ENCODE measurements around the gene CASP2. TPM values are rescaled to one million over a fixed set of nuclear protein-coding genes. Genes with fewer than 3 reads are reported as not detected.
A peak's percentile ranks its signal among the peaks of the same experiment; 100 is the strongest.

The CASP2 gene
- total and polyA plus RNA-seq, 10 of the 15 experiments (the other 5 are each of a cell fraction or from before 2014, with no cell fraction given) = 12.1 to 60.4 (median 26.2) TPM

DNA sequence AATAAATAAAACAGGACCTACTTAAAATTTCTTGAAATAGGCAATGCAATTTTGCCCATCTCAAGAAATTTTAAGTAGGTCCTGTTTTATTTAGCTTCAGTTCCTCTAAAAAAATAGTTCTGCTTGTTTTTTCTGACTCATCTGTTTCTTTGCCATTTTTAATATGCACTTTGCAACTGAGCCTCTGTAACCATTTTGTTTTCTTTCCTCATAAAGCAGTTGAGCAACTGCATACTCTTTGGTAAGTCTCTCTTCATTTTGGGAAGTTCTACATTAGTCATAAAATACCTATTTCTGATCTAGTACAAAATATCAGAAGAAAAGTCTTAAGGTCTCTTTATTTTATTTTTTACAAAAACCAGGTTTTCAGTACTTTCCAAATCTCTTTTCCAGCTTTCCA lies 48.3 kb upstream of the CASP2 start (continued):
- TF ChIP-seq POU2F2 (IDR thresholded peaks at IDR 0.05; ENCODE audit: borderline replicate concordance, low read depth, low read length) (no peak), USF2 (IDR thresholded peaks at IDR 0.05; ENCODE audit: borderline replicate concordance, low read depth, low read length) (no peak), SP1 (IDR thresholded peaks at IDR 0.05; ENCODE audit: low read depth, low read length) (no peak), ZZZ3 (IDR thresholded peaks at IDR 0.05; ENCODE audit: control insufficient read depth, insufficient read length, low read depth) (no peak), WRNIP1 (IDR thresholded peaks at IDR 0.05; ENCODE audit: borderline replicate concordance, low read depth, low read length) (no peak), ATF3 (IDR thresholded peaks at IDR 0.05; ENCODE audit: borderline replicate concordance, extremely low read depth, low read depth, low read length) (no peak), YY1 (IDR thresholded peaks at IDR 0.05; ENCODE audit: low read depth, low read length) (no peak), BHLHE40 (IDR thresholded peaks at IDR 0.05; ENCODE audit: borderline replicate concordance in 1 of 2, low read depth in 2 of 2, low read length in 1 of 2) (no peak)

DNA sequence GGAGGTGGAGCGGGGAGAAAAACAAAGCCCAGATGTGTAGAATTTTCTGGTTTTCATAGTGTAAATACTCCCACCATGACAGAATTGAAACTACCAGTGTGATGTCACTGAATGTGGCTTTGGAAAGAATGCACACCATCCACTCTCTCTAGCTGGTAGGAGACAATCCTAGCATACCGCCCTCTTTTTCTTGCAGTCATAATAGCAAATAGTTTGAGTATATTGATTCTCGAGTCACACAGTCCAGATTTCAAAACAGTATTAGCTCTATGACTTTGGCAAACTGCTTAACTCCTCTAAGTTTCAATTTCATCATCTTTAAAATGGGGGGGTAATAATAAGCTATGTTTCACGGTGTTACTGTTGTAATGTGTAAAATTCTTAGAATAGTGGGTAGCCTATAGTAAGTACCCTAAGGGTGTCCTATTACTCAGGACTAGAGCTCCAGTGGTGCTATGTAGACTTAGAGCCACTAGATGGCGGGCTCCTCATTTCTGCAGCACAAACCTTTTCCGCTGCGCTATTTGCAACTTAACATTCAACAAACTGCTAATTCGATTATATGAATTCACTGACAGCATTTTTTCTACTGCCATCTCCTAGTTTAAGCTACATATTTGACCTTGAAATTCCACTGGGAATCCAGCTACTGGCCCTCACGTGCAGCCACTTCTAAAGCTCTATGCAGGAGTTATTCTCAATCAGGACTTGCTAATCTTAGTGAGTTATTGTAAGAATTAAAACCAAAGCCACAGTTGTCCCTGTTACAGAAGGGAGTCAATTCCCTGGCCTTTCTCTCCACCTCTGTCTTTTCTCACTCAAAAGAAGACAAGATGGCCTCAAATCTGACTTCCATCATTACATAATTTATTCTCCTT lies 47.6 kb upstream of the CASP2 start:
- ChIA-PET CTCF (interaction anchor here (0.7 to 6.9 kb wide), 66 partner anchors 9 to 887 kb away, joined by 3 to 124 read pairs (median 6); partner anchors contain the start of genes CLCN1, EPHA1 and GSTK1), RAD21 (ENCODE audit: unreplicated experiment) (interaction anchor here (0.7 to 2.5 kb wide), 23 partner anchors 9 to 887 kb away, joined by 3 to 54 read pairs (median 5); partner anchors contain the start of genes EPHA1 and GSTK1), SMC1A (ENCODE audit: uncharacterized antibody, unreplicated experiment) (interaction anchor here (0.6 to 3.3 kb wide), 37 partner anchors 8 to 887 kb away, joined by 3 to 73 read pairs (median 5); partner anchors contain the start of genes CASP2, EPHA1, GSTK1 and TAS2R40), POLR2A (no interaction called here)
- ATAC-seq (peak; percentile 97), FAIRE-seq (peak; percentile 97), DNase-seq (ENCODE audit: low read depth, low spot score) (no peak)
- Histone ChIP-seq H3K4me2 (ENCODE audit: control insufficient read depth, insufficient read depth) (no peak overlapping the region), H2AFZ (ENCODE audit: control insufficient read depth, low read depth, low read length) (no peak overlapping the region), H3K36me3 (ENCODE audit: control insufficient read depth in 2 of 2, insufficient read depth in 2 of 2, low read length in 1 of 2) (no peaks in the 10 kb centered on the region), H3K27ac (ENCODE audit: control insufficient read depth, insufficient read depth) (no peak overlapping the region), H3K27me3 (replicated peaks in 1 of 2; ENCODE audit: control insufficient read depth in 2 of 2, insufficient read depth in 2 of 2, low read length in 1 of 2) (no peaks in the 10 kb centered on the region), H3K79me2 (ENCODE audit: control insufficient read depth, insufficient read depth, low read length) (no peaks in the 10 kb centered on the region), H3K4me3 (no peak overlapping the region), H3K9me3 (replicated peaks; ENCODE audit: control insufficient read depth, insufficient read depth, low read length) (no peaks in the 10 kb centered on the region; the same call in 2 of the 3 replicates), H3K9ac (ENCODE audit: control insufficient read depth, insufficient read depth, low read length) (no peak overlapping the region), H4K20me1 (ENCODE audit: control insufficient read depth, insufficient read depth) (no peaks in the 10 kb centered on the region), H3K4me1 (ENCODE audit: control insufficient read depth, insufficient read depth, low read length) (no peaks in the 10 kb centered on the region)
- in situ Hi-C loops (cut with MboI) (no loop called here), intact Hi-C loops (cut with micrococcal nuclease; ENCODE audit: unreplicated experiment) (loop anchor here (1.0 to 10.0 kb wide), 3 partner anchors 65 to 884 kb away; partner anchors contain the start of gene OR2A14)
- BruUV-seq (replicated peaks) = no TSS peak
- 14% methylated on average over 9 of the region's 9 CpGs for WGBS (ENCODE audit: insufficient coverage, insufficient replicate concordance, low lambda C conversion rate, missing lambda C conversion rate)
- TF ChIP-seq BCL3 (IDR thresholded peaks at IDR 0.05; ENCODE audit: borderline replicate concordance, insufficient read depth, low read depth, low read length, poor library complexity, severe bottlenecking) (no peak), KLF5 (IDR thresholded peaks at IDR 0.05; ENCODE audit: partially characterized antibody) (no peak), SPI1 (IDR thresholded peaks at IDR 0.05; ENCODE audit: borderline replicate concordance, insufficient read depth, low read depth, low read length) (no peak), SMARCA5 (IDR thresholded peaks at IDR 0.05) (peak; percentile 61; the same call in 1 of the 2 replicates), SUZ12 (IDR thresholded peaks at IDR 0.05; ENCODE audit: unreplicated experiment) (no peak), ZBTB33 (IDR thresholded peaks at IDR 0.05) (no peak)
